ENCODE results near the gene NASP. TPM values are rescaled to one million over a fixed set of nuclear protein-coding genes. Genes with fewer than 3 reads are reported as not detected.

The NASP gene
- total and polyA plus RNA-seq, 2 of the 4 experiments (the other 2 are of a cell fraction): 56.6 to 124 TPM

DNA sequence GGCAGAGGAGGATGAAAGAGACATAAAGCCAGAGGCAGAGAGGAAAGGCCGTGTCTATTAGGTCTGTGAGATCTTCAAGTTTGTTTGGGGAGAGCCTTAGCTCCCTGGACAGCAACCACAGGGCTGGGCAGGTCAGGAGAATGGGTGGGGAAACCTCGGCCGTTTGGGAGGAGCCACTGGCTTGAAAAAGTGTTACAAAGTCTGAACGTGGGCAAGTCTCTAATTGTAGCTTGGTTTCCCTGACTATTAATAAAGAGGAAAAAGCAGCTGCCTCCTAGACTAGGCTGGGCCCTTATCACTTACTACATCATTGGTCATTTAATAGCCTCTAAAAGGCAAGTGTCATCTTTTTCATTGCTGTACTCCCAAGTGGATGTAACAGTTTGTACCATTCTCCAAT, 40.1 kb downstream of the NASP start, which contains the start of gene CCDC17 (continued):
- TF ChIP-seq RFX5 (IDR thresholded peaks at IDR 0.05; ENCODE audit: low read depth, low read length): no peak

DNA sequence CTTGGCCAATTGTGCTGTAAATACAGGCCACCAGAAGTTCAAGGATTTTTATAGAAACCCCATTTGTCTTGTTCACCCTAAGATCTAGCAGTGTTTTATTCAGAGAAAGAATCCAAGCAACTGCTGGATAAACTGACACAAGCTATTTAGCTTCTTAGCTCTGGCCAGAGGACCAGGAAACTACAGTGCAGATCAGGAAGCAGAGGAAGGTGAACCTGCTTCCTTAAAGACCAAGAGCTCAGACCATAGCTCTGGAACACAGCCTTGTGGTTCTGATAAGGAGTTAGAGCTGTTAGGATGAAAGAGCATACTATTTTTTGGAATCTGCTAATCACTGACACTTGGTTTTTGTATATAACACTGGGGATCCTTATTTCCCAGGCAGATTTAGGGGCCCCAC, 45.2 kb downstream of the NASP start:
- H4K20me1 ChIP-seq (ENCODE audit: insufficient read depth, low read length): no peaks in the 10 kb centered on the region
- H3K18ac ChIP-seq (ENCODE audit: low read depth, low read length): no peak overlapping the region
- ATAC-seq (ENCODE audit: low read depth) (no peak), DNase-seq (no peak)
- H3K4ac ChIP-seq (ENCODE audit: low read depth, low read length): no peak overlapping the region
- H2BK15ac ChIP-seq (ENCODE audit: low read depth, low read length): no peak overlapping the region
- no peaks in the 10 kb centered on the region for H3K9me3 ChIP-seq (ENCODE audit: control insufficient read depth, insufficient read depth, low read length)
- H3K56ac ChIP-seq (ENCODE audit: extremely low read depth, insufficient read depth, low read length): no peak overlapping the region
- H2AK5ac ChIP-seq (ENCODE audit: low read depth, low read length): no peak overlapping the region
- no peak overlapping the region for H2AFZ ChIP-seq (replicated peaks; ENCODE audit: low read length, poor library complexity)
- CTCF ChIA-PET: no interaction called here
- H3K9me1 ChIP-seq (ENCODE audit: insufficient read depth, low read length): 0 out of 2 replicates have a peak, but pooled peaks cover 2% of the 10 kb centered on the region
- no peak overlapping the region for H2AK9ac ChIP-seq (replicated peaks; ENCODE audit: low read depth, low read length, poor library complexity)
- BruUV-seq (replicated peaks): no TSS peak
- POLR2A ChIA-PET (ENCODE audit: unreplicated experiment): no interaction called here
- peaks cover 3 to 12% of the 10 kb centered on the region in 2 experiments; a peak in 2 of 4 replicates for H3K79me1 ChIP-seq (ENCODE audit: low read depth in 1 of 2, low read length in 2 of 2)
- H4K5ac ChIP-seq (ENCODE audit: low read depth, low read length): no peak overlapping the region
- no peak overlapping the region for H3K4me3 ChIP-seq (ENCODE audit: insufficient read depth, low read depth, low read length)
- no peak overlapping the region for H3K4me2 ChIP-seq (ENCODE audit: low read depth, low read length)
- no peak overlapping the region for H2BK20ac ChIP-seq (ENCODE audit: low read depth, low read length)
- intact Hi-C loops (cut with micrococcal nuclease) (no loop called here), in situ Hi-C loops (cut with MboI; ENCODE audit: low sequenced_read_pairs) (no loop called here), dilution Hi-C loops (cut with HindIII; ENCODE audit: low sequenced_read_pairs, unreplicated experiment) (no loop called here)
- H3K14ac ChIP-seq (replicated peaks; ENCODE audit: low read depth, low read length): no peak overlapping the region
- H3K4me1 ChIP-seq (ENCODE audit: control insufficient read depth, insufficient read depth, low read length): no peaks in the 10 kb centered on the region
- TF ChIP-seq CTCF (conservative IDR thresholded peaks at IDR 0.05; ENCODE audit: low read depth, low read length): no peak
- no peak for TF ChIP-seq RAD21 (IDR thresholded peaks at IDR 0.05; ENCODE audit: low read length)
- no peak for TF ChIP-seq SMC3 (IDR thresholded peaks at IDR 0.05; ENCODE audit: low read depth, low read length)
- TF ChIP-seq POLR2A (IDR thresholded peaks at IDR 0.05; ENCODE audit: low read depth, low read length): no peak
- TF ChIP-seq CEBPB (IDR thresholded peaks at IDR 0.05; ENCODE audit: low read depth, low read length): no peak
- TF ChIP-seq MXI1 (IDR thresholded peaks at IDR 0.05; ENCODE audit: borderline replicate concordance, low read depth, low read length): no peak
- TF ChIP-seq BHLHE40 (IDR thresholded peaks at IDR 0.05; ENCODE audit: low read depth, low read length): no peak
- no peak for TF ChIP-seq CHD1 (IDR thresholded peaks at IDR 0.05; ENCODE audit: low read depth, low read length)
- TF ChIP-seq FOS (IDR thresholded peaks at IDR 0.05; ENCODE audit: low read depth, low read length): no peak
- no peak for TF ChIP-seq NFE2L2 (IDR thresholded peaks at IDR 0.05; ENCODE audit: low read depth, low read length)
- TF ChIP-seq MAZ (IDR thresholded peaks at IDR 0.05; ENCODE audit: borderline replicate concordance, low read depth, low read length): no peak
- no peak for TF ChIP-seq USF2 (IDR thresholded peaks at IDR 0.05; ENCODE audit: low read depth, low read length)
- no peak for TF ChIP-seq RFX5 (IDR thresholded peaks at IDR 0.05; ENCODE audit: low read depth, low read length)
- TF ChIP-seq RCOR1 (IDR thresholded peaks at IDR 0.05; ENCODE audit: insufficient replicate concordance, low read length): no peak
- TF ChIP-seq, protein P1, sequence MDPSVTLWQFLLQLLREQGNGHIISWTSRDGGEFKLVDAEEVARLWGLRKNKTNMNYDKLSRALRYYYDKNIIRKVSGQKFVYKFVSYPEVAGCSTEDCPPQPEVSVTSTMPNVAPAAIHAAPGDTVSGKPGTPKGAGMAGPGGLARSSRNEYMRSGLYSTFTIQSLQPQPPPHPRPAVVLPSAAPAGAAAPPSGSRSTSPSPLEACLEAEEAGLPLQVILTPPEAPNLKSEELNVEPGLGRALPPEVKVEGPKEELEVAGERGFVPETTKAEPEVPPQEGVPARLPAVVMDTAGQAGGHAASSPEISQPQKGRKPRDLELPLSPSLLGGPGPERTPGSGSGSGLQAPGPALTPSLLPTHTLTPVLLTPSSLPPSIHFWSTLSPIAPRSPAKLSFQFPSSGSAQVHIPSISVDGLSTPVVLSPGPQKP (IDR thresholded peaks at IDR 0.05; ENCODE audit: borderline replicate concordance, low read depth, low read length): no peak
- H2BK120ac ChIP-seq (ENCODE audit: low read depth, low read length): no peak overlapping the region
- peaks cover 44% of the 10 kb centered on the region for H3K36me3 ChIP-seq (ENCODE audit: control insufficient read depth, insufficient read depth, low read length)
- H3K27me3 ChIP-seq (ENCODE audit: control insufficient read depth, insufficient read depth, low read length): no peaks in the 10 kb centered on the region
- no peak overlapping the region for H2BK5ac ChIP-seq (ENCODE audit: low read depth, low read length, poor library complexity, severe bottlenecking)
- no peak overlapping the region for H3K9ac ChIP-seq (ENCODE audit: low read depth, low read length)
- no peak overlapping the region for H4K91ac ChIP-seq (ENCODE audit: insufficient read depth, low read depth, low read length)
- H3K23ac ChIP-seq (ENCODE audit: low read depth, low read length): no peak overlapping the region
- H3K27ac ChIP-seq (ENCODE audit: insufficient read depth, low read length): no peak overlapping the region
- H4K8ac ChIP-seq (ENCODE audit: low read depth in 2 of 2, low read length in 2 of 2): no peak overlapping the region
